ENCODE data around the gene TGFBI.

Gene TGFBI

GRCh38 chr5:136060963-136061362 lies 32.2 kb downstream of the TGFBI start:
- H3K27ac ChIP-seq (ENCODE audit: low read length) = no peak overlapping the region
- H3K36me3 ChIP-seq (replicated peaks; ENCODE audit: low read depth, low read length) = no peaks in the 10 kb centered on the region
- no peak overlapping the region for H3K4me2 ChIP-seq (ENCODE audit: low read length)
- no peaks in the 10 kb centered on the region for H3K79me2 ChIP-seq (ENCODE audit: low read length)
- no peaks in the 10 kb centered on the region for H4K20me1 ChIP-seq (ENCODE audit: insufficient read depth, low read length)
- TF ChIP-seq CTCF (IDR thresholded peaks at IDR 0.05; ENCODE audit: low read depth, low read length) (no peak), EZH2phosphoT487 (IDR thresholded peaks at IDR 0.05; ENCODE audit: low read depth) (no peak)
- H2AFZ ChIP-seq (ENCODE audit: low read depth, low read length) = no peak overlapping the region
- no peak overlapping the region for H3K9ac ChIP-seq (ENCODE audit: low read length)
- H3K27me3 ChIP-seq (ENCODE audit: low read depth, low read length) = peaks cover 26% of the 10 kb centered on the region
- no peak overlapping the region for H3K4me3 ChIP-seq (ENCODE audit: low read length)
- no peaks in the 10 kb centered on the region for H3K9me3 ChIP-seq (ENCODE audit: insufficient read depth, low read length)
- H3K4me1 ChIP-seq (ENCODE audit: low read length) = peaks cover 12% of the 10 kb centered on the region

DNA sequence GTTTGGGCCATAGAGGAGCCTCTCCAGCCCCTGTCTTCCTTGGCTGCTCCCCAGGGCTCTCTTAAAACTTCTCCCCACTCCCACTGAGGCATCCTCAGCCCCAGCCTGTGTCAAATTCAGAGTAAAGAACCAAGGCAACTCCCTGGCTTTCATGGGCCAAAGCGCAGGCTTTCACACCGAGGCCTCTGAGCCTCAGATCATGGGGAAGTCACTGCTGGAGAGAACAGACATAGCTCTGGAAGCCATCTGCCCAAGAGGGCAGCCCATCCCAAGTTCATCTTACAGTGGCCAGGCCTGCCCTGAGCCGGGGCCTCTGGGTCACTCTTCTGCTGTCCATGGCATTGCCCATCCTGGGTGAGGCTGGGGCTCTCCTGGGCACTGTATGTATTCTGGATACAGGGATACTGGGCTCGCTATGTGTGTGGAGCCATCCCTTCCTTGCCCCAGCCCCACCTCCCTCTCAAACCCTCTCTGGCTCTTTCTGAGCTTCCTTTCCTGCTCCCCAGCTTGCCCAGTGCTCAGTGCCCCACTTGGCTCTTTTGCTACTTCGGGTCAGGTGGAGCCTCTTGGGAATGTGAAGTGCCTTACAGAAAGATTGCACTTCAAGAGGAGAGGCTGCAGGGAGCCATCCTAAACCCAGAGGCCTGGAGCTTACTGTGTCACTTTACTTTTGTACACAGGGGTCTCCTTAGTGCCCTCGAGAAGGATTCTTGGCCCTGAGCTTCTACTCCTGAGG lies 33.0 kb downstream of the TGFBI start:
- no peaks in the 10 kb centered on the region for H4K20me1 ChIP-seq (ENCODE audit: insufficient read depth, low read length)
- no peak overlapping the region for H3K9ac ChIP-seq (ENCODE audit: low read length)
- H3K27me3 ChIP-seq (ENCODE audit: low read depth, low read length) = peaks cover 20% of the 10 kb centered on the region
- no peak overlapping the region for H3K27ac ChIP-seq (ENCODE audit: low read length)
- no peak for TF ChIP-seq EZH2phosphoT487 (IDR thresholded peaks at IDR 0.05; ENCODE audit: low read depth)
- TF ChIP-seq CTCF (IDR thresholded peaks at IDR 0.05; ENCODE audit: low read depth, low read length) = no peak
- H3K4me2 ChIP-seq (ENCODE audit: low read length) = no peak overlapping the region
- H3K4me3 ChIP-seq (ENCODE audit: low read length) = no peak overlapping the region
- no peak overlapping the region for H2AFZ ChIP-seq (ENCODE audit: low read depth, low read length)
- H3K79me2 ChIP-seq (ENCODE audit: low read length) = no peaks in the 10 kb centered on the region
- no peaks in the 10 kb centered on the region for H3K36me3 ChIP-seq (replicated peaks; ENCODE audit: low read depth, low read length)
- H3K4me1 ChIP-seq (ENCODE audit: low read length) = peaks cover 12% of the 10 kb centered on the region
- no peaks in the 10 kb centered on the region for H3K9me3 ChIP-seq (ENCODE audit: insufficient read depth, low read length)

DNA sequence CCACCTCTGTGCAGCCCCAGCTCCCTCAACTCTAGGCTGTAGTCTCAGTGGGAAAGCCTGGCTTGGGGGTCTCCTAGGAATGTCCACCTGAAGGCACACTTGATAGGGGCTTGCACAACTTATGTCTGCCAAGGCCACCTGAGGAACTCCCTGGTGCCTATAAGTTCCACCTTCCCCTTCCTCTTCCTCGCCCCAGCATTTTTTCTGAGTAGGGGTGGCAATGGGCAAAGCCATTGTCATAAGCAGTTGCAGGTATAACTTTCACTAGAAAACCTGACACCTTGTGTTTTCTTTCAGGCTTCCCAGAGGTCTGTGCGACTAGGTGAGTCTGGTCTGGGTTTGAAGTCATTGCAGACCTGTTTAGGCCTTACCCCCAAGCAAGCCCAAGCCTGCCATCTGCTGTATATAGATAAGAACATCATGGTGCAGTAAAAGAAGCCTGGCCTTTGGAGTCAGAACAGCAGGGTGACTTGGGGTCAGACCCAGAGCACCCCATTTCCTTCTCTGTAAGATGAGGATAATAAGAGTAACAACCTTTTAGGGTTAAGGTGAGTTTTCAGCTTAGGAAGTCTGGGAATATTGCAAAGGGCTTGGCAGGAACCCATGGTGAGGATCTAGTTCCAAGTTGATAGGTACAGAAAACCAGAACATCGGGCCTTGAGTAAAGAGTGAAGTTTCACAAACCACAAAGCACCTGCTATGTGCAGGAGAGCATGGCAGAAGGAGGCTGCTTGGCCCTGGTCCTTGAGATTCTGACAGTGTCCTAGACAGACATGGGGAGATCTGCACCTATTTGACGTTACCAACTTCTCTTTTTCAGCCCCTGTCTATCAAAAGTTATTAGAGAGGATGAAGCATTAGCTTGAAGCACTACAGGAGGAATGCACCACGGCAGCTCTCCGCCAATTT lies 33.8 kb downstream of the TGFBI start:
- peak overlapping the region; percentile 34; the same call in 1 of the 2 replicates for H3K4me2 ChIP-seq (ENCODE audit: low read length)

More for the DNA sequence above, 33.8 kb downstream of the TGFBI start:
- Histone ChIP-seq H4K20me1 (ENCODE audit: insufficient read depth, low read length) (no peaks in the 10 kb centered on the region), H3K9me3 (ENCODE audit: insufficient read depth, low read length) (no peaks in the 10 kb centered on the region), H3K4me3 (ENCODE audit: low read length) (no peak overlapping the region), H3K36me3 (replicated peaks; ENCODE audit: low read depth, low read length) (no peaks in the 10 kb centered on the region), H3K27ac (ENCODE audit: low read length) (no peak overlapping the region), H2AFZ (ENCODE audit: low read depth, low read length) (no peak overlapping the region; the same call in 1 of the 2 replicates), H3K4me1 (ENCODE audit: low read length) (peaks cover 14% of the 10 kb centered on the region), H3K9ac (ENCODE audit: low read length) (no peak overlapping the region), H3K79me2 (ENCODE audit: low read length) (no peaks in the 10 kb centered on the region), H3K27me3 (ENCODE audit: low read depth, low read length) (peaks cover 12% of the 10 kb centered on the region)
- TF ChIP-seq CTCF (IDR thresholded peaks at IDR 0.05; ENCODE audit: low read depth, low read length) (peak; percentile 69), EZH2phosphoT487 (IDR thresholded peaks at IDR 0.05; ENCODE audit: low read depth) (no peak)
